ENCODE measurements around the gene CAMKMT.

CAMKMT gene

GRCh38 chr2:44443517-44443916 lies 81.8 kb downstream of the CAMKMT start:
- no peak for TF ChIP-seq CTCF (conservative IDR thresholded peaks at IDR 0.05)
- no peak for TF ChIP-seq ZFX (IDR thresholded peaks at IDR 0.05)
- no peak overlapping the region for H3K27ac ChIP-seq

GRCh38 chr2:44444881-44445280 lies 83.1 kb downstream of the CAMKMT start:
- no peak overlapping the region for H3K27ac ChIP-seq
- TF ChIP-seq ZFX (IDR thresholded peaks at IDR 0.05) (no peak), CTCF (conservative IDR thresholded peaks at IDR 0.05) (no peak)

GRCh38 chr2:44448860-44449527 lies 87.2 kb downstream of the CAMKMT start:
- no peak overlapping the region for H3K27ac ChIP-seq
- TF ChIP-seq CTCF (conservative IDR thresholded peaks at IDR 0.05) (no peak), ZFX (IDR thresholded peaks at IDR 0.05) (no peak)

GRCh38 chr2:44450082-44450481 lies 88.3 kb downstream of the CAMKMT start:
- TF ChIP-seq CTCF (conservative IDR thresholded peaks at IDR 0.05) (no peak), ZFX (IDR thresholded peaks at IDR 0.05) (no peak)
- H3K27ac ChIP-seq = no peak overlapping the region

GRCh38 chr2:44450806-44451205 lies 89.1 kb downstream of the CAMKMT start:
- TF ChIP-seq ZFX (IDR thresholded peaks at IDR 0.05) (no peak), CTCF (conservative IDR thresholded peaks at IDR 0.05) (no peak)
- H3K27ac ChIP-seq = no peak overlapping the region

GRCh38 chr2:44452069-44452583 lies 90.4 kb downstream of the CAMKMT start:
- no peak overlapping the region for H3K27ac ChIP-seq
- no peak for TF ChIP-seq CTCF (conservative IDR thresholded peaks at IDR 0.05)
- TF ChIP-seq ZFX (IDR thresholded peaks at IDR 0.05) = no peak

- no peak overlapping the region for H3K27ac ChIP-seq
- TF ChIP-seq ZFX (IDR thresholded peaks at IDR 0.05) (no peak), CTCF (conservative IDR thresholded peaks at IDR 0.05) (no peak)
Observed at GRCh38 chr2:44453259-44453658, 91.5 kb downstream of the CAMKMT start.
